Choroid plexus epithelial cell (primary cell): ENCODE measurements around the gene TMEM190.
"Not testable (repeated sequence)": the region's sequence is repeated elsewhere in the genome, so short reads cannot be mapped to it uniquely, and the experiment has no call there.

Source experiments
- DNase-seq: peaks from one replicate; pipeline ENCODE4 v3.0.0-alpha.2; 2010; ENCODE audit warnings: low read depth
- H3K4me3 ChIP-seq: 2 replicates; pipeline ENCODE4 v1.5.1; 2011; ENCODE audit warnings: low read depth, mild to moderate bottlenecking, control low read depth, low read length, moderate library complexity
- TF ChIP-seq, protein P1 (sequence below): conservative IDR thresholded peaks from 2 replicates; pipeline ENCODE4 v1.5.1; 2011; ENCODE audit warnings: low read depth, mild to moderate bottlenecking, control low read depth, inconsistent platforms, low read length, moderate library complexity

Gene TMEM190

GRCh38 chr19:55398200-55398925, 21.7 kb downstream of the TMEM190 start:
- no peak for DNase-seq
- no peak overlapping the region for H3K4me3 ChIP-seq
- TF ChIP-seq, protein P1, sequence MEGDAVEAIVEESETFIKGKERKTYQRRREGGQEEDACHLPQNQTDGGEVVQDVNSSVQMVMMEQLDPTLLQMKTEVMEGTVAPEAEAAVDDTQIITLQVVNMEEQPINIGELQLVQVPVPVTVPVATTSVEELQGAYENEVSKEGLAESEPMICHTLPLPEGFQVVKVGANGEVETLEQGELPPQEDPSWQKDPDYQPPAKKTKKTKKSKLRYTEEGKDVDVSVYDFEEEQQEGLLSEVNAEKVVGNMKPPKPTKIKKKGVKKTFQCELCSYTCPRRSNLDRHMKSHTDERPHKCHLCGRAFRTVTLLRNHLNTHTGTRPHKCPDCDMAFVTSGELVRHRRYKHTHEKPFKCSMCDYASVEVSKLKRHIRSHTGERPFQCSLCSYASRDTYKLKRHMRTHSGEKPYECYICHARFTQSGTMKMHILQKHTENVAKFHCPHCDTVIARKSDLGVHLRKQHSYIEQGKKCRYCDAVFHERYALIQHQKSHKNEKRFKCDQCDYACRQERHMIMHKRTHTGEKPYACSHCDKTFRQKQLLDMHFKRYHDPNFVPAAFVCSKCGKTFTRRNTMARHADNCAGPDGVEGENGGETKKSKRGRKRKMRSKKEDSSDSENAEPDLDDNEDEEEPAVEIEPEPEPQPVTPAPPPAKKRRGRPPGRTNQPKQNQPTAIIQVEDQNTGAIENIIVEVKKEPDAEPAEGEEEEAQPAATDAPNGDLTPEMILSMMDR, result no peak

GRCh38 chr19:55400281-55401087, 23.9 kb downstream of the TMEM190 start:
- no peak overlapping the region for H3K4me3 ChIP-seq
- TF ChIP-seq, protein P1, result no peak
- no peak for DNase-seq

GRCh38 chr19:55401390-55401789, 24.8 kb downstream of the TMEM190 start:
- not testable (repeated sequence) for DNase-seq, H3K4me3 ChIP-seq

- no peak overlapping the region for H3K4me3 ChIP-seq
- DNase-seq, result no peak
- TF ChIP-seq, protein P1, result no peak
Measured at GRCh38 chr19:55402509-55402908, 25.9 kb downstream of the TMEM190 start.

DNA sequence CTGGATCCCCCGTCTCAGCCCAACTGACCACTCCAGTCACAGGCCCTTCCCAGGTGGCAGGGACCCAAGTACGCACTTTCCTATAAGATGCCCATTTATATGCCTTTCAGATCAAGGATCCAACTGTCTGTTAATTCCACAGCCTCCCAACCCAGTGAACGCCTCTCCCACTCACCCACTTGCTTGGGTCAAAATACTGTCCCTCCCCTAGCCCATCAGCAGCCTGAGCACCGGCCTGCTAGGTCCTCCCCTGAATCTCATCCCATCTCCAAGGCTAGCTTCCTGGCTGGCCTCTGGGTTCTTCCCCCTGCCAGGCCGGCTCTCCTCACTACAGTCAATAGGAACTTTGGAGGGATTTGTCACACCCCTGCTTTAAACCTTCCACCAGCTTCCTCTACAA, 29.0 kb downstream of the TMEM190 start:
- TF ChIP-seq, protein P1, result no peak
- H3K4me3 ChIP-seq, result no peak overlapping the region
- DNase-seq, result no peak

DNA sequence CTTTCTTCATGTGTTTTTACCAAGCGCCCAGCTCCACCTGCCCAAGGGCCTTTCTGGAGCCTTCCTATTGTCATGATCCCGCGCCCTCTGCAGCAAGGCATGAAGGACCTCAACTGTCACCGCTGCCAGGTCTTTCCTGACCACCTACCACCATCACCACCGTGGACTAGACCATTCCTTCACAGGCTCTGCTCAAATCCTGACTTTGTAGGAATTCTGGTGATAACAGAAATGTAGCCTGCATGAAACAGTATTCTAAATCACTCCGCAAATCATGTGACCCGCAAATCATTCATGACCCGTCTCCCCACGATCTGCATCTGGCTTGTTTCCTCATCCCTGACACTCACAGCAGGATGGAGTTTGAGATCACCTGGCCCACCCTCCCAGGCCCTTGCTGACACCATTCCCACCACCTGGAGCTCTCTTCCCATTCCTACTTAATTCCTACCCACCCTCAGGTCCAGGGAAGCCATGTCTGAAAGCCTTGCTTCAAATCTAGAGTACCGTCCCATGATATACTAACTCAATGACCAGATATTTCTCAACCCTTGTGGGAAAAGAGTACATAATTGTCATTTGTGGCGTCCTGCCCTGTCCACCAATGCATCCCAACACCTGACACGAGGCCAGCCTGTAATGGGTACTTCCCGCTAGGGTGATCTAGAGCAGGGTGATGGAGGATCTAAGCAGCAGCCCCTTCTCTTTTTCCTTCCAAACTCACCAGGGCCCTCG, 29.6 kb downstream of the TMEM190 start:
- DNase-seq, result no peak
- TF ChIP-seq, protein P1, result no peak
- peak overlapping the region; percentile 87 for H3K4me3 ChIP-seq

DNA sequence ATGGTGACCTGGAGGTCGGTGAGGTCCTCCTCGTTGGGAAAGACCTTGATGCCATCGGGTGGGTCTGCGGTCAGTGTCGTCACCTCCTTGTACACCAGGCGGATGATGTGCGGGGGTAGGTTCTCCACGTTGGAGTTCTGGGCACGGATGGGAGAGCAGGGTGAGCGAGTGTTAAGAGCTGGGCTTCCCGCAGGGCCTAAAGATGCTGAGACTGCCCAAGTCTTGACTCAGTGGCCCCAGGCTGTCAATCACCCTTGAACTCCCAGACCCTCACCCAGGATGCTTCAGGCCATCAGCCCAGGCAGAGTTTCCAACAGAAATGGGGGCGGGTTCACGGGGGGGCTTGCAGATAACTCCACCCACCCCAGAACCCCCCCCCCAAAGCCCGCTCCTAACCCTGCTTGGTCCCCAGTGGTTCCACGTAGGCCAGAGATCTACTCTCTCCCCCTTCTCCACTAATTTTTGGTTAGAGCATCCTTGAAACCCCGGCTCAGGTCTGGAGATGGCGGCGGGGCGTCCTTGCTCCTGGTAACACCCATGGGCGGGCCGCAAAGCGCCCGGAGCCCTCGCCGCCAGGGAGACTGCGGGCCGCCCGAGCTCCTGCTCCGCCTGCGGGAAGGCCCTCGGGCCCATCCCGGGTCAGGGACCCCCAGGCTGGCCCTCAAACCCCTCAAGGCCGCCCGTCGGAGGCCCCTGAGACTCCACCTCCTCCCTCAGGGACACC, 30.4 kb downstream of the TMEM190 start:
- DNase-seq, result peak; percentile 48
- peak overlapping the region; percentile 87 for H3K4me3 ChIP-seq
- TF ChIP-seq, protein P1, result no peak

DNA sequence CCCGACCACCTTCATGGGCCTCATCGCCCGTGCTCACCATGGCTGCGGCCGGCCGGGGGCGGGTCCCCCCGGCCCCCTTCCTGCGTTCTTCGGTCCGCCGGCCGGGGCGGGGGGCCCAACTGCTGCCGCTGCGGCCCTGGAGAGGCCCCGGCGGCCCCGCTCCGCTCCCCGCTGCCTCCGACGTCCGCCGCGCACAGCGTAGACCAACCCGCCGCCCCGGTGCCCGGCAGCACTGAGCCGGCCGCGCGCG, 30.8 kb downstream of the TMEM190 start, which contains the start of gene UBE2S:
UBE2S (minus strand) TSS at position 239 of the 250 bp plus-strand sequence; CDS start at position 40, 199 bp downstream.
- not testable (repeated sequence) for DNase-seq
- H3K4me3 ChIP-seq, result peak within 1 kb of the TSS; percentile 87
